ENCODE measurements around the gene PLA2G15. TPM values are rescaled to one million over a fixed set of nuclear protein-coding genes. Genes with fewer than 3 reads are reported as not detected.

PLA2G15 gene
- total and polyA plus RNA-seq, 2 experiments from 2014 or later, result 24.8 to 36.2 TPM

DNA sequence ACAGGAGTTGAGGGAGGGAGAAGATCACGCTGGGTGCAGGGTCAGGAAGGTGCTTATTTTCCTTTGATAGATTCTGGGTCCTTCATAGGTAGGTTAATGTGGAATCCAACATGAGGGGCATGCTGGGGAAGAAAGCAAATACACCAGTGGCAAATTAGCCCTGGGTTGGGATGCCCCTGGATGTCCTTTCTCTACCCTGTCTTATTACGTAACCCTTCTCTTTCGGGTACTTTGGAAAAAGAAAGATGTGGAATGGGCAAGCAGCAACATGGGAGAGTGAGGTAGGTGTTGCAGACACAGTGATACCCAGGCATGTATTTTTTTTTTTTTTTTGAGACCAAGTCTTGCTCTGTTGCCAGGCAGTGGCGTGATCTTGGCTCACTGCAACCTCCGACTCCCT, 28.3 kb downstream of the PLA2G15 start:
- H3K4me3 ChIP-seq, result no peak overlapping the region
- H3K27me3 ChIP-seq (replicated peaks; ENCODE audit: insufficient read depth), result no peaks in the 10 kb centered on the region
- no peak for DNase-seq
- no peak overlapping the region for H2AFZ ChIP-seq
- in situ Hi-C loops (cut with MboI), result no loop called here
- H3K27ac ChIP-seq, result no peak overlapping the region
- no peak overlapping the region for H3K9ac ChIP-seq
- H3F3A ChIP-seq (ENCODE audit: insufficient read depth), result peaks cover 14% of the 10 kb centered on the region; the same call in 1 of the 2 replicates
- H3K4me1 ChIP-seq (ENCODE audit: insufficient read depth), result peaks cover 14% of the 10 kb centered on the region
- H3K9me2 ChIP-seq (ENCODE audit: insufficient read depth), result no peaks in the 10 kb centered on the region
- H4K20me1 ChIP-seq (ENCODE audit: insufficient read depth), result peaks cover 20% of the 10 kb centered on the region; the same call in 1 of the 2 replicates
- WGBS, 2 experiments (ENCODE audit: low coverage in 1 of 2, low lambda C conversion rate in 2 of 2, missing lambda C conversion rate in 2 of 2), result 96 to 99% methylated on average over 5 of the region's 5 CpGs
- peaks cover 19% of the 10 kb centered on the region; the same call in 1 of the 2 replicates for H3K36me3 ChIP-seq (ENCODE audit: low read depth)
- no peaks in the 10 kb centered on the region for H3K9me3 ChIP-seq (ENCODE audit: low read depth)
- no peak for TF ChIP-seq EZH2phosphoT487 (IDR thresholded peaks at IDR 0.05; ENCODE audit: insufficient read depth, low read depth)
- TF ChIP-seq EZH2 (IDR thresholded peaks at IDR 0.05; ENCODE audit: insufficient read depth, poor library complexity, severe bottlenecking), result no peak
- H3K79me2 ChIP-seq (ENCODE audit: insufficient read depth), result peaks cover 97% of the 10 kb centered on the region
- H3K4me2 ChIP-seq (ENCODE audit: unreplicated experiment), result no peak overlapping the region

DNA sequence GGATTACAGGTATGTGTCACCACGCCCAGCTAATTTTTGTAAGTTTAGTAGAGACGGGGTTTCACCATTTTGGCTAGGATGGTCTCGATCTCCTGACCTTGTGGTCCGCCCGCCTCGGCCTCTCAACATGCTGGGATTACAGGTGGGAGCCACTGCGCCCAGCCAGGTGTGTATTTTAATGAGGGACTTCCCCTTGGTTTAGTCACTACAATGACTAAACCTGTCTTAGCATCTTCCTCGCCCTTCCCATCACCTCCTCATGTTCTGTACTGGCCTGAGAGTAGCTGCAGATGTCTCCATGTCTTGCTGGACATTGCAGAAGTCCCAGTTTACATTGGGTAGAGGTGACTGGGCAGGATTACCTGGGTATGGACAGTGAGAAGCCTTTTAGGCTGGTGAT, 28.7 kb downstream of the PLA2G15 start:
- in situ Hi-C loops (cut with MboI), result no loop called here
- Histone ChIP-seq H3K36me3 (ENCODE audit: low read depth) (peaks cover 15% of the 10 kb centered on the region; the same call in 1 of the 2 replicates), H3F3A (ENCODE audit: insufficient read depth) (peaks cover 13% of the 10 kb centered on the region; the same call in 1 of the 2 replicates), H3K4me3 (no peak overlapping the region), H3K9ac (no peak overlapping the region), H3K9me3 (ENCODE audit: low read depth) (no peaks in the 10 kb centered on the region), H3K4me1 (ENCODE audit: insufficient read depth) (peaks cover 12% of the 10 kb centered on the region), H3K27me3 (replicated peaks; ENCODE audit: insufficient read depth) (no peaks in the 10 kb centered on the region), H3K4me2 (ENCODE audit: unreplicated experiment) (no peak overlapping the region), H3K79me2 (ENCODE audit: insufficient read depth) (peaks cover 93% of the 10 kb centered on the region), H3K27ac (no peak overlapping the region), H2AFZ (no peak overlapping the region), H4K20me1 (ENCODE audit: insufficient read depth) (peaks cover 20% of the 10 kb centered on the region; the same call in 1 of the 2 replicates), H3K9me2 (ENCODE audit: insufficient read depth) (no peaks in the 10 kb centered on the region)
- no peak for TF ChIP-seq EZH2 (IDR thresholded peaks at IDR 0.05; ENCODE audit: insufficient read depth, poor library complexity, severe bottlenecking)
- no peak for TF ChIP-seq EZH2phosphoT487 (IDR thresholded peaks at IDR 0.05; ENCODE audit: insufficient read depth, low read depth)
- WGBS, 2 experiments (ENCODE audit: low coverage in 1 of 2, low lambda C conversion rate in 2 of 2, missing lambda C conversion rate in 2 of 2), result 92 to 98% methylated on average over 6 to 8 of the region's 8 CpGs
- no peak for DNase-seq

DNA sequence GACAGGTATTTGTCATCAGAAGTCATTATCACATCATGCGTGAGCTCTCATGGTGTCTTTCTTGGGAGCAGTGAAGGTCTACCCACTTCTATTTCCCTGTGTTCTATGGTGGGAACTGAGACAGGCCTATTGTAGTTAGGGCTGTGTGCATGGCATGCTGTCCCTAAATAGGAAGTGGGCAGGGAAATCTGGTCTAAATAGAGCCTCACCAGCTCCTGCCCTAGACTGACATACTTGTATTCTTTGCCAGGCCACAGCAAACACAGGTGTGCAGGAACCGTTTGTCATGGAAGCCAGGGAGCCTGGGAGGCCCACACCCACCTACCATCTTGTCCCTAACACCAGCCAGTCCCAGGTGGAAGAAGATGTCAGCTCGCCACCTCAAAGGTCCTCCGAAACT, 29.3 kb downstream of the PLA2G15 start:
- H3K27me3 ChIP-seq (replicated peaks; ENCODE audit: insufficient read depth), result no peaks in the 10 kb centered on the region
- no peak overlapping the region for H3K4me3 ChIP-seq
- in situ Hi-C loops (cut with MboI), result no loop called here
- 96 to 97% methylated on average over 4 of the region's 4 CpGs for WGBS, 2 experiments (ENCODE audit: low coverage in 1 of 2, low lambda C conversion rate in 2 of 2, missing lambda C conversion rate in 2 of 2)
- no peak for TF ChIP-seq EZH2phosphoT487 (IDR thresholded peaks at IDR 0.05; ENCODE audit: insufficient read depth, low read depth)
- no peak for TF ChIP-seq EZH2 (IDR thresholded peaks at IDR 0.05; ENCODE audit: insufficient read depth, poor library complexity, severe bottlenecking)
- H3F3A ChIP-seq (ENCODE audit: insufficient read depth), result peaks cover 9% of the 10 kb centered on the region; the same call in 1 of the 2 replicates
- no peak for DNase-seq
- H3K9me2 ChIP-seq (ENCODE audit: insufficient read depth), result no peaks in the 10 kb centered on the region
- H3K4me1 ChIP-seq (ENCODE audit: insufficient read depth), result peaks cover 12% of the 10 kb centered on the region
- no peaks in the 10 kb centered on the region for H3K9me3 ChIP-seq (ENCODE audit: low read depth)
- H3K27ac ChIP-seq, result no peak overlapping the region
- no peak overlapping the region for H3K9ac ChIP-seq
- H2AFZ ChIP-seq, result no peak overlapping the region
- no peak overlapping the region for H3K4me2 ChIP-seq (ENCODE audit: unreplicated experiment)
- peaks cover 12% of the 10 kb centered on the region; the same call in 1 of the 2 replicates for H3K36me3 ChIP-seq (ENCODE audit: low read depth)
- peaks cover 15% of the 10 kb centered on the region; the same call in 1 of the 2 replicates for H4K20me1 ChIP-seq (ENCODE audit: insufficient read depth)
- peaks cover 93% of the 10 kb centered on the region for H3K79me2 ChIP-seq (ENCODE audit: insufficient read depth)

DNA sequence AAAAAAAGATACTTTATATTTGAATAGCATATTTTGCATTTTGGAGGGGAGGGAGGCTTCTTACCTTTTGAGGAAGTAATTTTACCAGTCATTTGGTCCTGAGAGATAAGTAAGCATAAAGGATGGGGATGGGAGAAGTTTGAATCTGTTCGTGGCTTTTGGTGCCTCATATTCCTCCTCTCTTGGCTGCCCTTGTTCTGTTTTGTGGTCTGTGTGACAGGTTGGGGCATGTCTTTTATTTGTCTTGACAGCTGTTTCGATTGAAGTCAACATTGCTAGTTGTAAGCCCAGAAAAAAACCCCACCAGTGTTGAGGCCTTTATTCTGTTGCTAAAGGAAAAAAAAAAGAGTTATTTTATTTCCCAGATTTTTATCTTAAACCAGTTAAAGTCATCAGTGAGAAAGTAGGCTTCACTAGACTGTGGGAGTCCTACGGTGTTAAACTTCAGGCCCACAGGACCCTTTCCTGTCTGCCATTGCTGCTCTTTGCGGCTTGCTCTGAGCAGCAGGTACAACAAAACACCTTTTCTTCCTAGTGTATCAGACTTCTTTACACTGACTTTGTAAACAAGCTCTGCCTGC, 30.5 kb downstream of the PLA2G15 start:
- Histone ChIP-seq H3K79me2 (ENCODE audit: insufficient read depth) (peaks cover 93% of the 10 kb centered on the region), H3K36me3 (ENCODE audit: low read depth) (peaks cover 20% of the 10 kb centered on the region; the same call in 1 of the 2 replicates), H3K9me3 (ENCODE audit: low read depth) (no peaks in the 10 kb centered on the region), H3K4me1 (ENCODE audit: insufficient read depth) (peaks cover 10% of the 10 kb centered on the region), H3K4me3 (no peak overlapping the region), H2AFZ (no peak overlapping the region), H3F3A (ENCODE audit: insufficient read depth) (0 out of 2 replicates have a peak, but pooled peaks cover 4% of the 10 kb centered on the region), H4K20me1 (ENCODE audit: insufficient read depth) (peaks cover 15% of the 10 kb centered on the region; the same call in 1 of the 2 replicates), H3K27ac (no peak overlapping the region), H3K27me3 (replicated peaks; ENCODE audit: insufficient read depth) (no peaks in the 10 kb centered on the region), H3K9ac (no peak overlapping the region), H3K9me2 (ENCODE audit: insufficient read depth) (no peaks in the 10 kb centered on the region), H3K4me2 (ENCODE audit: unreplicated experiment) (no peak overlapping the region)
- TF ChIP-seq EZH2phosphoT487 (IDR thresholded peaks at IDR 0.05; ENCODE audit: insufficient read depth, low read depth) (no peak), EZH2 (IDR thresholded peaks at IDR 0.05; ENCODE audit: insufficient read depth, poor library complexity, severe bottlenecking) (no peak)
- no peak for DNase-seq
- in situ Hi-C loops (cut with MboI), result no loop called here
- 76 to 89% methylated on average over 4 of the region's 4 CpGs for WGBS, 2 experiments (ENCODE audit: low coverage in 1 of 2, low lambda C conversion rate in 2 of 2, missing lambda C conversion rate in 2 of 2)

Measured in GM23248 (cell line).